A673 (cell line): Measurements from ENCODE around the gene SCN9A.

Experiments used
- EZH2 ChIP-seq: fragments of 200-600 bp; sonication (generic); IDR thresholded peaks from 2 replicates; pipeline ENCODE4 v1.6.1; 2017; ENCODE audit warnings: borderline replicate concordance, low read depth, mild to moderate bottlenecking, mixed read lengths, antibody characterized with exemption, low read length; ENCODE audit not compliant: poor library complexity, severe bottlenecking
- TF ChIP-seq, protein P1 (sequence below): fragments of 300-800, 200-600 bp; sonication (generic); conservative IDR thresholded peaks from 2 replicates; pipeline ENCODE4 v1.5.1; 2017; ENCODE audit warnings: low read depth, mild to moderate bottlenecking, antibody characterized with exemption, low read length, moderate library complexity, mixed read lengths

DNA sequence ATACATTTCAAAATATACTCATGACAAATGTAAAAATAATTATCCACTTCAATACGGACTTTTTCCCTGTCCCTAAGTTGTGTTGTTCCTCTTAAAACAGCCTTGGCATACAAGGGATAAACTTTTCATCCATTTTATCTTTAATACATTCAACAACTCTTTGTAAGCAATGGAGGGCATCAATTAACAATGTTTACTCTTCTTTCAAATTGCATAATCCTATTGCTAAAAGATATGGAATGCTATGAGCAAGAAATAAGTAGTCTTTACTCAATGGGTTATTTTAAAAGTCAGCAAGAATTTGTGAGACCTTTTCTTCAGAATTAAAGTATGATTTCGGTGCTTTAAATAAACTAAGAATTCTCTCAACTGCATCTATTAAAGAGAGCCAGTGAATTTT lies 41.9 kb downstream of the SCN9A start:
- TF ChIP-seq, protein P1, sequence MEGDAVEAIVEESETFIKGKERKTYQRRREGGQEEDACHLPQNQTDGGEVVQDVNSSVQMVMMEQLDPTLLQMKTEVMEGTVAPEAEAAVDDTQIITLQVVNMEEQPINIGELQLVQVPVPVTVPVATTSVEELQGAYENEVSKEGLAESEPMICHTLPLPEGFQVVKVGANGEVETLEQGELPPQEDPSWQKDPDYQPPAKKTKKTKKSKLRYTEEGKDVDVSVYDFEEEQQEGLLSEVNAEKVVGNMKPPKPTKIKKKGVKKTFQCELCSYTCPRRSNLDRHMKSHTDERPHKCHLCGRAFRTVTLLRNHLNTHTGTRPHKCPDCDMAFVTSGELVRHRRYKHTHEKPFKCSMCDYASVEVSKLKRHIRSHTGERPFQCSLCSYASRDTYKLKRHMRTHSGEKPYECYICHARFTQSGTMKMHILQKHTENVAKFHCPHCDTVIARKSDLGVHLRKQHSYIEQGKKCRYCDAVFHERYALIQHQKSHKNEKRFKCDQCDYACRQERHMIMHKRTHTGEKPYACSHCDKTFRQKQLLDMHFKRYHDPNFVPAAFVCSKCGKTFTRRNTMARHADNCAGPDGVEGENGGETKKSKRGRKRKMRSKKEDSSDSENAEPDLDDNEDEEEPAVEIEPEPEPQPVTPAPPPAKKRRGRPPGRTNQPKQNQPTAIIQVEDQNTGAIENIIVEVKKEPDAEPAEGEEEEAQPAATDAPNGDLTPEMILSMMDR = no peak
- TF ChIP-seq EZH2 = no peak
